RPMI8226 (cell line): ENCODE data around the gene CARHSP1.
"Not testable (repeated sequence)": the region's sequence is repeated elsewhere in the genome, so short reads cannot be mapped to it uniquely, and the experiment has no call there.

Experiments used
- DNase-seq: peaks from one replicate; pipeline ENCODE4 v3.0.0-alpha.2; 2015

The CARHSP1 gene

DNA sequence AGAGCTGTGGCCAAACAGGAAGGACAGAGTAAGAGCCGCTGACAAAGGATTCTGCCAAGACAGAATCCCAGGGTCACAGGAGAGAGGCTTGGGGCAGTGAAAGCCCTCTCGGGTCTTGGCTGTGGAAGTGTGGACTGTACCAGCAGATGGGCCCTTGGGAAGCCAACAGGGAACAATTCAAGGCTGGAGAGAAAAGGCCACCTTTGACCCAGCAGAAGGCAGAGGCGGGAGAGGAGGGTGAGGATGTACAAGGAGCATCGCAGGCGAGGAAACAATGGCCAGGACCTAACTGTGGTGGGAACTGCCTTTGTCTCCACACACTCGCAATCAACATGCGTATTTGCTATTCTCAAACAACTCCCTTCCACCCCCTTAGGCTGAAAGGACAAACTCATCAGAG, 15.7 kb downstream of the CARHSP1 start:
- no peak for DNase-seq

DNA sequence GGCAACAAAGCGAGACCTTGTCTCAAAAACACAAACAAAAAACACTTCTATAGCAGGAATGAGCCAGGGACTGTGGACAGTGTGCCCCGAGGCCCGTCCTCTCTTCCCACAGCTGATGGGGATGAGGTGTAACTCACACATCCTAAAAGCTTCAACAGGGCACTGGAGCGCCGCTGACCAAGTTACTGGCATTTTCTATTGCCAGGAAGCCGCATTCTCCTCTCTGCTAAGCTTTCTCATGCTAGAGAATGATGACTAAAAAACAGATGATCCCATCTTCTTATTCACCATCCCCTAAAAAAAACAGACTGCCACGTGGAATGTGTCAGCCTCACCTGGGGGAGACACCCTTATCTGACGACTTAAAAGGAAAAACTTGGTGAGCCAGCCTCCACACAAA, 16.3 kb downstream of the CARHSP1 start:
- DNase-seq: no peak

DNA sequence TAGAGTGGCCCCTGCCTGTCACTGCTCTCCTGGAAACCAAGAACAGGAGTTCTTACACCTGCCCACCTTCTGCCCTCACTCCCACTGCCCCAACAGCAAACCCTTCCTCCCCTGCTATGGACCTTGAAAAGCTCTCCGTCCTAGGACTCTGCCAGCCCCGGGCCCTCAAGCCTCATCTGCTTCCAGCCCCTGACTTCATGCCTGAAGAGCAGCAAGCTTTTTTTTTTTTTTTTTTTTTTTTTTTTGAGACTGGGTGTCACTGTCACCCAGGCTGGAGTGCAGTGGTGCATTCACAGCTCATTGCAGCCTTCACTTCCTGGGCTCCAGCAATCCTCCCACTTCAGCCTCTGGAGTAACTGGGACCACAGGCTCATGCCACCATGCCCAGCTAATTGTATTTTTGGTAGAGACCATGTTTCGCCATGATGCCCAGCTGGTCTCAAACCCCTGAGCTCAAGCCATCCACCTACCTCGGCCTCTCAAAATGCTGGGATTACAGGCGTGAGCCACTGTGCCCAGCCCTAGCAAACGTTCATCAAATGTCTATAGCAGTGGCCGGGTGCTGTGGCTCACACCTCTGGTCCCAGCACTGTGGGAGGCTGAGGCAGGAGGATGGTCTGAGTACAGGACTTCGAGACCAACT, 16.9 kb downstream of the CARHSP1 start:
- no peak for DNase-seq

GRCh38 chr16:8850279-8850885, 18.4 kb downstream of the CARHSP1 start:
- no peak for DNase-seq

DNA sequence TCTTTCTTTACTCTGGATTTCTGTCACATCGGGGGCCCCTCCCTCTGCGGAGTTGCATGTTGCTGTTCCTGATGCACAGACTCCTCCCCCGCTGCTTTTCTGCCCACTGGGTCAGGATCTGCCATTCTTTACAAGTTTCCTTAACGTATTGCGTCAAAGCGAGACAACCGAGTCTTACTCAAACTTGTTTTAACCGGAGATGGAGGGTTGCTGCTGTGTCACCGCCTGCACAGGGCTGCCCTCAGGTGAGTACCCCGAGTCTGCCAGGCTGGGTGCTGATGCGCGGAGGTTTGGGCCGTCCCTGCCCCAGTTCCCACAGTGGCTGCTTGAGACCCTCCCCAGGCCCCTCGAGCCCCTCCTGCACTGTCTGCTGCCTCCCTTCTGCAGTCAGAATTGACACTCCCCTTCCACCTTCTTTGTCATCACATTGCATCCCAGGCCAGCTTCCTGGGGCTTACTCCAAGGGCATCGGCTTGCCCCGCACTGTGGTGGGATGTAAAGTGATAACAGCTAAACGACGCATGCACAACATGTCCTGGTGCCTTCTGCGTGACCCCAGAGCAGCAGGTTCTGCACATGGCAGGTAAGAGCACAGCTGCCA, 19.3 kb downstream of the CARHSP1 start:
- DNase-seq: no peak

DNA sequence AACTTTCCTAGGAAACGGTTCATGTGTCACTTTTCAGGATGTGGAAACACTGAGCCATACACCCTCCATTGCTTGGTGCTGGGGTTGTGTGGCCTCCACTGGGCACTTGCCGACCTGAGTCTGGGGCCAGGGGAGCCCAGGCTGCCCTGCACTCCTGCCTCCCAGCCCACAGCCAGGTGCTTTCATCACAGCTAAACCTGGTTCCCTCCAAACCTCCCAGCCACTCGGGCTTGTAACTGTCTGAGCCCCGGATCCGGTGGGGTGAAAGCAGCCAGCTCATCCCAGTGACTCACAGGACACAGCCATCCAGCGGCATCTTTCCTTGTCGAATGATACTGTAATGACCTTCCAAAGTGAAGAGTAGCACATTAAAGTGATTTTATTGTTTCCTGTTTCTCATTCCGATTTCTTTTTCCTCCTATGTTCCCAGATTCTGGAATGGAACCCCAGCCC, 19.8 kb downstream of the CARHSP1 start:
- no peak for DNase-seq

DNA sequence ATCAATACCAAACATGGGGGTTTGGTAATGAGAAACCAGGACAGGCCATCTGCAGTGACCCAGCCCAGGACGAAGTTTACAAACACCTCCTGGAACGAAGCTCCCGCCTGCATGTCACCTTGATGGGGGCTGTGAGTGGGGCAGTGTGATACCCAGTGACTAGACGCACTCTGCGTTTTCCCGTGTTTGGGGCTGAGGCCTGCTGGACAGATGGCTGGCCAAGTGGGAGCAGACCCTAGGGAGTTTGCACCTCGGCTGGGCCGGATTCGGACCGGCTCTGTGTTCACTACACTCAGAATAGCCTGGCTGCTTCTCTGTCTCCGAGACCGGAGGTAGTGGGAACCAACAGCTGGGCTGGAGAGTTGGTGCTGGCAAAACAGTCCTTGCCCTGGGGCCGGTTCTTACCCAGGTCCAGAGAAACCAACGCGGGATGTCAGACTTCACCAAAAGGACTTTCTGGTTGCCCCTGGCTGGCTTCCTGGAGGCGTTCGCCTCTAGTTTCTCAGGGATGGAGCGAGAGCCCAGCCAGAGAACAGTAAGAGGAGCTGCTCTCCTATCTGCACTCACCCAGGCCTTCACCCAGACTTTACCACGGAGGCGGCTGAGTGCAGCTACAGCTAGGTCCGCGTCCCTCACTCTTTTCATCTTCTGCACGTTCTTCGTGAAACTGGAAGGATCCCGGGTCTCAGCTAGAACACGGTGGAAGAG, 20.4 kb downstream of the CARHSP1 start:
- DNase-seq: no peak

DNA sequence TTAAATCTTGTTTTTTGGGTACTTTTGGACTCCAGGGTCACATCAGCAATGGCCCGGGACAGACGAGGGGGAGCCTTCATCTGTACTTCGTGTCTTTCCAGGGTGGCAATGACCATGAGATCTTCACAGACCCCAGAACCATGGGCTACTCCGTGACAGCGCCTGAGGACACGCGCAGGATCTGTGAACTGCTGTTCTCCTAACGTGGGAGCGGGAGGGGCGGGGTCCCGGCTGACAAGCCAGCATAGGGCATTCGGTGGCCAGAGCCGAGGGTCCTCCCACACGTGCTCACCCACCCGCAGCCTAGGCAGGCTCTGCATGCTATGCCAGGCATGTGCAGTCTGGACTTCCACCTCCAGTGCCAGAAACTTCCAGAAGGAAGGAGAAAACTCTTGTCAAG, 21.2 kb downstream of the CARHSP1 start:
- DNase-seq: no peak

- DNase-seq: no peak
These were observed 21.7 kb downstream of the CARHSP1 start for GRCh38 chr16:8847145-8847544.

DNA sequence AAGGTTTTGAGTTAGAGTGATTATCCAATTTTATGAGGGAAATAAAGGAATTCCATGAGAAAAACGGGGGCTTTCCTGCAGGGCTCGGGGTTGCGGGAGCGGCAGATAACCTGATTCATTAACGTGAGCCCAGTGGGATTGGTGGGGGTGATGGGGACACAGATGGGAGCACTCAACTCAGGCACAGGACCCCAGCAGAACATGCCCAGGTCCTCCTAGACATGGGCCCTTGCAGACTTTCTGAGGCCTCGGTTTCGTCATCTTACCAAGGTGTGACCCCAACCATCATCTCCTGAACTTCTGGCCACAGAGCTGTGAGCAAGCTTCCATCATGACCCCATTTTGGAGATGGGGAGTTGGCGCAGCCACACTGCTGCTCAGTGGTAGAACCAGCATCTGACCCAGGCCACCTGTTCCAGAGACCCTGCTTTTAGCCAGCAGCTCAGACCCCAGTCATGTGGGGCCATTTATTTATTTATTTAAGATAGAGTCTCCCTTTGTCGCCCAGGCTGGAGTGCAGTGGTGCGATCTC, 22.3 kb downstream of the CARHSP1 start:
- no peak for DNase-seq

GRCh38 chr16:8845699-8846298, 23.0 kb downstream of the CARHSP1 start:
- no peak for DNase-seq

GRCh38 chr16:8843296-8843695, 25.5 kb downstream of the CARHSP1 start:
- not testable (repeated sequence) for DNase-seq

DNA sequence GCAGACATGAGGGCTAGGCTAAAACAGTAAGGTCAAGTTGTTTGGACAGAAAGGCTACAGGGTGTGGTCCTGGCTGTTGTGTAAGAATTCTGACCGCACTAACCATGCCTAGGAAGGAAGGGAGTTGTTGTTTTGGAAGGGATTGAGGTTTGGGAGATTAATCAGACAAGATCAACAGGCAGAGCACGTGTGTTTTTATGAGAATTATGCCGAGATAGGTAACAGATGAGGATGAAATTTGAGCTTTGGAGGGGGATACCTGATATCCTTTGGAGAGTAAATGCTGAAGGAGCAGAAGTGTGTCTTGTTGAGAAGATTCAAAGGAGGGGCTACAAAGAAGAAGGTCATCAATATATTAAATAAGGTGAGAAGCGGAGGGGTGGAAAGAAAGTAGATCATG, 26.8 kb downstream of the CARHSP1 start:
- DNase-seq: not testable (repeated sequence)

DNA sequence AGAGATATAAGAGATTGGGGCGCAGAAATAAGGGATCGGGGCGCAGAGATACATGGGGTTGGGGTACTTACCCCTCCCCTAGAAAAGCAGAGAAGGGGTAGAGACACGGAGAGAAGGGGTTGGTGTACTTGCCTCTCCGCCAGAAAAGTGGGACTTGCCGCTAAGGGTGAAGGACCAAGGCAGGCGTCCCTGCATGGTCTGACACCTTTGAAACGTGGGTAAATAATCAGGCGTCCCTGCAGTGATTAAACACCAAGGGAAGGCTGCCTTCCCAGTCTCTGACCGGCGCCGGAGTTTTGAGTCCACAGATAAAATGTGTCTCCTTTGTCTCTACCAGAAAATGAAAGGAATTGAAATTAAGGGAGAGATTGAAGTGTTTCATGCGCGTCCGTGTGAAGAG, 31.2 kb downstream of the CARHSP1 start:
- DNase-seq: not testable (repeated sequence)

- DNase-seq: not testable (repeated sequence)
These were observed 32.0 kb downstream of the CARHSP1 start for GRCh38 chr16:8836797-8837196.

- no peak for DNase-seq
These were observed 36.1 kb downstream of the CARHSP1 start for GRCh38 chr16:8832717-8833105.

DNA sequence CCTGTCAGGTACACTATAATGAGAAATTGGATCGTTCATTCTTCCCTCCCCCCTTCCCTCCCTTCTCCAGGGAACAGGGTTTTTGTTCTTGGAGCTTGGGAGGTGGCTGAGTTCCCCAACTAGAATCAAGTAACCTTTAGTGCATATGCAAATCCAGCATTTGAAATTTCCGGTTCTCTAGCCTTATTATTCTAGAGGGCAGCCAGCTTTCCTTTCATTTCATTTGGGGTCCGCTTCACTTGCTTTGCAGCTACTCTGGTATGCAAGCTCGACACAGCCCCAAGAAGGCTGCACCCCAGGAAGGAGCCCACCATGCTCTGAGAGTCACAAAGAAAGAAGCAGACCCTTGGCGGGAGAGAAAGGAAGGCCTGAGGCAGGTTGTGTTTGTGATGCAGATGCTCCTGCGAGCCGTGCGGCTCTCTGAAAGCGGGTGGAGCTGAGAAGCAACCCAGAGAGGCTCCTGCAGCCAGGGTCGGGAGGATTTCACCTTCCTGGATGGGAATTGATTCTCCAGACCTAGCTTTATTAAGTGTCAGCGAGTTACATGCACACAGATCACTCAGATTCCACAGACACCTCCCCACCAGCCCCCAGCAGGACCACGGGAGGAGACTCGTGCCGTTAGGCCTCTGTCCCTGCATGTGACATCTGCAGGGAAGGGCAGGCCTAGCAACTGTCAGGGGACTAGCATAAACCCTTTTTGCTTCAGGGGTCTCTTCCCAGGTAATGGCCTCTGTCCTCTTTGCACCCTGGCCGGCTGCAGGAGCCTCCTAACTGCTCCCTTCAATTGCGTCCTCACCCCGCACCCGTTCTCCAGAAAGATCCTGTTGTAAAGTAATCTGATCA, 36.7 kb downstream of the CARHSP1 start:
- no peak for DNase-seq

DNA sequence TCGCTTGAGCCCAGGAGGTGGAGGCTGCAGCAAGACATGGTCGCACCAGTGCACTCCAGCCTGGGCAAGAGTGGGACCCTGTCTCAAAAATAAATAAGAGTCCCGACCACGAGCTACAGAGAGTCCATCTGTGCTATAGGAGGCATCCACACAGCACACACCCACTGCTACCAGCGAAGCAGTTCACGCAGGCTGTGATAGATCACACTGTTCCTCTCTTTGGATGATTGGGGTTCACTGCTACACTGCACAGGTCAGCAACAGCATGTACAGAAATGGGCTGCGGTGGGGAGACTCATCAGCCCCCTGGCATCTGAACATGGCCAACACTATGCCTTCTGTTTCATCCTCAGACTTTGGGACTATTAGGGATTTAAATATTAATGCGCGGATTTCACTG, 37.4 kb downstream of the CARHSP1 start:
- no peak for DNase-seq

GRCh38 chr16:8828541-8829165, 40.2 kb downstream of the CARHSP1 start:
- DNase-seq: no peak

DNA sequence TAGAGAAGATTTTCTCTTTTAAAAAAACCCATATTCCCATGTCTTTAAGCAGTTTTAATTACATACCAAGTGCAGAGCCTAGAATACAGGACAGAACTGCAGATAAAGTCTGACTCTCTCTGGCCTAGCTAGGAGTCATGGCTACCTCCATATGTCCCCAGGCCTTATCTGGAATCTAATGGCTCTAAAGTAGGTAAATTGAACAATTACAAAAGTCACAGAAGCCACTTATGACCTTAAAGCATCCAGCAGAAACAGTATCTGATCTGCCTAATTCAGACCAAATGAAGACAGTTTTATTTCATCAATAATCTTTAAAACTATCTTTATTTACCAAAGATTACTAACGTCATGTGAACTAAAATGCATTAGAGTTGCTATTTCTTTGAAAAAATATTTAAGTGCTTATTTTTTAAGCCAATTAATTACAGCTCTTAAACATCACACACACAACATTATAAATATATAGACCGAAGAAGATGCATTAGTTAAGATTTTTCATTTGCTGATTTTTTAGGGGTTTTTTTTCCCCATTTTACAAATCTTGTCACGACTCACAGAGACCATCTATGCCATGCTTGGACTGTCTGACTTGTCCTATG, 42.4 kb downstream of the CARHSP1 start:
- no peak for DNase-seq

DNA sequence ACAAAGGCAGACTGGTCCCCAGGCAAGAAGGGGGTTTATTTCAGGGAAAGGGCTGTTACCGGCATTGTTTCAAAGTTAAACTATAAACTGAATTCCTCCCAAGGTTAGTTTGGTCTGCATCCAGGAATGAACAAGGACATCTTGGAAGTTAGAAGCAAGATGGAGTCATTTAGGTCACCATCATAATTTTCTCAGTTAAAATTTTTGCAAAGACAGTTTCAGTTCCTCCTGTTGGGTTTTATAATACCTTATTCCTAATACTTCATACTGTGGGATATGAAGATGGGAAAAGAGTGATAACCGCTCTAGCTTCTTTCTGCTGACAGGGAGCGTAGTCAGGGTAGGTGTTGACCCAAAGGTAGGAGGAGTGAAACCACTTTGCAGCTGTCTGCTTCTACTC, 46.4 kb downstream of the CARHSP1 start:
- no peak for DNase-seq
